ENCODE results near the gene RDH5. TPM values are rescaled to one million over a fixed set of nuclear protein-coding genes. Genes with fewer than 3 reads are reported as not detected.
A peak's percentile ranks its signal among the peaks of the same experiment; 100 is the strongest.

Gene RDH5
- total RNA-seq, 4 donors from 2014 or later: 18.0 to 57.0 (median 31.9) TPM

- Histone ChIP-seq H3K4me1 (peaks cover 0 to 62% (median 41%) of the 10 kb centered on the region in 3 donors), H3K36me3 (no peaks in the 10 kb centered on the region), H3K9me3 (no peaks in the 10 kb centered on the region), H3K27me3 (no peaks in the 10 kb centered on the region), H3K4me3 (peak overlapping the region in 1 of 2 donors; percentile 64), H3K27ac (peak overlapping the region in 3 of 4 donors; percentile 74 to 90 (median 83))
- 9 to 18% methylated on average over 3 of the region's 3 CpGs for WGBS, 2 donors (ENCODE audit: low coverage in 1 of 2)
- TF ChIP-seq POLR2AphosphoS5 (IDR thresholded peaks at IDR 0.05): no peak
- no peak for TF ChIP-seq EP300 (IDR thresholded peaks at IDR 0.05)
- no peak for TF ChIP-seq CTCF (IDR thresholded peaks at IDR 0.05)
- TF ChIP-seq POLR2A (IDR thresholded peaks at IDR 0.05): no peak
- no peak for ATAC-seq
Observed at GRCh38 chr12:55741931-55742680, 21.9 kb downstream of the RDH5 start.

- Histone ChIP-seq H3K27me3 (no peaks in the 10 kb centered on the region), H3K36me3 (no peaks in the 10 kb centered on the region), H3K4me3 (peak within 1 kb of the TSS; percentile 46 to 64), H3K9me3 (no peaks in the 10 kb centered on the region), H3K4me1 (peaks cover 0 to 62% (median 35%) of the 10 kb centered on the region in 3 donors), H3K27ac (peak within 1 kb of the TSS in 3 of 4 donors; percentile 74 to 90 (median 83))
- peak; percentile 86 for ATAC-seq
- 2 to 4% methylated on average over 3 to 12 of the region's 53 CpGs for WGBS, 2 donors (ENCODE audit: low coverage in 1 of 2)
- TF ChIP-seq POLR2AphosphoS5 (IDR thresholded peaks at IDR 0.05) (peak; percentile 40), EP300 (IDR thresholded peaks at IDR 0.05) (no peak), POLR2A (IDR thresholded peaks at IDR 0.05) (no peak), CTCF (IDR thresholded peaks at IDR 0.05) (peak in 1 of 4 experiments; percentile 4)
Observed at GRCh38 chr12:55742719-55743405, 22.7 kb downstream of the RDH5 start, which contains the start of gene GDF11. Gene GDF11 (plus strand): TSS chr12:55743122. CDS start chr12:55743317, 195 bp downstream.

- 1% methylated on average over 13 of the region's 73 CpGs; no CpG with 5 or more reads in 1 of the 2 donors for WGBS, 2 donors (ENCODE audit: low coverage in 1 of 2)
- peaks cover 0 to 58% (median 31%) of the 10 kb centered on the region in 3 donors for H3K4me1 ChIP-seq
Observed at GRCh38 chr12:55743406-55744339, 23.5 kb downstream of the RDH5 start.

More at GRCh38 chr12:55743406-55744339, 23.5 kb downstream of the RDH5 start:
- TF ChIP-seq POLR2A (IDR thresholded peaks at IDR 0.05): no peak
- no peak for TF ChIP-seq EP300 (IDR thresholded peaks at IDR 0.05)
- peak; percentile 19 for TF ChIP-seq POLR2AphosphoS5 (IDR thresholded peaks at IDR 0.05)
- TF ChIP-seq CTCF (IDR thresholded peaks at IDR 0.05): peak in 2 of 4 experiments; percentile 25 to 32
- Histone ChIP-seq H3K27ac (peak overlapping the region in 3 of 4 donors; percentile 74 to 90 (median 83)), H3K36me3 (peaks cover 0 to 3% of the 10 kb centered on the region in 2 donors), H3K27me3 (no peaks in the 10 kb centered on the region), H3K4me3 (peak overlapping the region; percentile 46 to 64), H3K9me3 (no peaks in the 10 kb centered on the region)
- peak; percentile 63 for ATAC-seq
